ENCODE results near the gene RANBP17. TPM values are rescaled to one million over a fixed set of nuclear protein-coding genes. Genes with fewer than 3 reads are reported as not detected.

RANBP17 gene
- total and polyA plus RNA-seq, 9 of the 15 experiments (the other 6 are each of a cell fraction or from before 2014, with no cell fraction given) = not detected

DNA sequence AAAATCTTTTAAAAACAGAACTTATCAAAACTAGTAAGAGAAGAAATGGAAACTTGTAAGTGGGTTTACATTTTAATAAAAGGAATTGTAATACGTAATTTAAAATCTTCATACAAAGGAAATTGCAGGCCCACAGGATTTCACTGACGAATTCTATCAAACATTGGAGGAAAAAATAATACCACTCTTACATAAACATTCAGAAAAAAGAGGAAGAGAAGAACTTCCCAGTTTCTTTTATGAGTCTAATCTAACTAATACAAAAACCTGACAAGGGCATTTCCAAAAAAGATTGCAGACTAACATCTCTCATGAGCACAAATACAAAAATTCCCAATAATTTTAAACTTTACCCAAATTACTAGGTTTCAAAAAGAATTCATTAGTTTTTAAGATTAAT, 149.0 kb downstream of the RANBP17 start:
- BruUV-seq (replicated peaks) = no TSS peak
- Histone ChIP-seq H3K4me2 (ENCODE audit: insufficient read depth, low read length) (no peak overlapping the region), H3K79me2 (ENCODE audit: control insufficient read depth, insufficient read depth, low read length) (no peaks in the 10 kb centered on the region), H2AFZ (ENCODE audit: low read depth, low read length) (no peak overlapping the region), H4K20me1 (replicated peaks; ENCODE audit: control insufficient read depth, insufficient read depth, low read length) (no peaks in the 10 kb centered on the region), H3K27me3 (ENCODE audit: control insufficient read depth in 2 of 2, insufficient read depth in 2 of 2, low read length in 2 of 2) (no peaks in the 10 kb centered on the region), H3K9me1 (ENCODE audit: control insufficient read depth, insufficient read depth, low read length) (no peaks in the 10 kb centered on the region), H3K27ac (ENCODE audit: extremely low read depth, low read depth, low read length) (no peak overlapping the region), H3K9ac (ENCODE audit: insufficient read depth in 1 of 2, low read depth in 2 of 2, low read length in 2 of 2) (no peak overlapping the region), H3K4me1 (replicated peaks in 1 of 2; ENCODE audit: control insufficient read depth in 2 of 2, insufficient read depth in 2 of 2, low read length in 2 of 2) (no peaks in the 10 kb centered on the region), H3K36me3 (ENCODE audit: control insufficient read depth, insufficient read depth, low read length) (no peaks in the 10 kb centered on the region), H3K4me3 (no peak overlapping the region), H3K9me3 (replicated peaks; ENCODE audit: control insufficient read depth, insufficient read depth, low read depth, low read length) (no peaks in the 10 kb centered on the region)
- in situ Hi-C loops (cut with MboI) = no loop called here
- DNase-seq (ENCODE audit: extremely low read depth in 1 of 4, low spot score in 3 of 4) (no peak), ATAC-seq (no peak), FAIRE-seq (no peak)
- ChIA-PET CTCF (ENCODE audit: low intra/inter-chr PET ratio) (no interaction called here), POLR2A (no interaction called here)
- 0% methylated on average over 2 of the region's 2 CpGs for WGBS (ENCODE audit: insufficient coverage, low coverage, missing lambda C conversion rate)
- intact Hi-C loops (cut with micrococcal nuclease) = no loop called here
- TF ChIP-seq SMAD4 (CRISPR knock-in tag; conservative IDR thresholded peaks at IDR 0.05) (no peak), ZFP1 (CRISPR knock-in tag; IDR thresholded peaks at IDR 0.05) (no peak), ZNF140 (CRISPR knock-in tag; IDR thresholded peaks at IDR 0.05) (no peak), ETS2 (tag; IDR thresholded peaks at IDR 0.05; ENCODE audit: borderline replicate concordance, poor library complexity, severe bottlenecking) (no peak), CBX3 (IDR thresholded peaks at IDR 0.05; ENCODE audit: borderline replicate concordance in 1 of 2, low read length in 2 of 2) (no peak), ASH1L (IDR thresholded peaks at IDR 0.05; ENCODE audit: borderline replicate concordance, low read depth, partially characterized antibody) (no peak), NBN (IDR thresholded peaks at IDR 0.05; ENCODE audit: low read depth) (no peak), RFX1 (IDR thresholded peaks at IDR 0.05) (no peak), POLR2A (conservative IDR thresholded peaks at IDR 0.05) (no peak), GABPB2 (CRISPR knock-in tag; conservative IDR thresholded peaks at IDR 0.05) (no peak), JUNB (CRISPR knock-in tag; conservative IDR thresholded peaks at IDR 0.05) (no peak), MED1 (CRISPR knock-in tag; IDR thresholded peaks at IDR 0.05; ENCODE audit: borderline replicate concordance) (no peak), RBM17 (IDR thresholded peaks at IDR 0.05; ENCODE audit: borderline replicate concordance, low read depth, low read length) (no peak), ZFP30 (CRISPR knock-in tag; IDR thresholded peaks at IDR 0.05; ENCODE audit: borderline replicate concordance) (no peak)
- TF ChIP-seq, protein P1, sequence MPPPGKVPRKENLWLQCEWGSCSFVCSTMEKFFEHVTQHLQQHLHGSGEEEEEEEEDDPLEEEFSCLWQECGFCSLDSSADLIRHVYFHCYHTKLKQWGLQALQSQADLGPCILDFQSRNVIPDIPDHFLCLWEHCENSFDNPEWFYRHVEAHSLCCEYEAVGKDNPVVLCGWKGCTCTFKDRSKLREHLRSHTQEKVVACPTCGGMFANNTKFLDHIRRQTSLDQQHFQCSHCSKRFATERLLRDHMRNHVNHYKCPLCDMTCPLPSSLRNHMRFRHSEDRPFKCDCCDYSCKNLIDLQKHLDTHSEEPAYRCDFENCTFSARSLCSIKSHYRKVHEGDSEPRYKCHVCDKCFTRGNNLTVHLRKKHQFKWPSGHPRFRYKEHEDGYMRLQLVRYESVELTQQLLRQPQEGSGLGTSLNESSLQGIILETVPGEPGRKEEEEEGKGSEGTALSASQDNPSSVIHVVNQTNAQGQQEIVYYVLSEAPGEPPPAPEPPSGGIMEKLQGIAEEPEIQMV (tag; conservative IDR thresholded peaks at IDR 0.05; ENCODE audit: low read depth) = no peak
- TF ChIP-seq, protein P2, sequence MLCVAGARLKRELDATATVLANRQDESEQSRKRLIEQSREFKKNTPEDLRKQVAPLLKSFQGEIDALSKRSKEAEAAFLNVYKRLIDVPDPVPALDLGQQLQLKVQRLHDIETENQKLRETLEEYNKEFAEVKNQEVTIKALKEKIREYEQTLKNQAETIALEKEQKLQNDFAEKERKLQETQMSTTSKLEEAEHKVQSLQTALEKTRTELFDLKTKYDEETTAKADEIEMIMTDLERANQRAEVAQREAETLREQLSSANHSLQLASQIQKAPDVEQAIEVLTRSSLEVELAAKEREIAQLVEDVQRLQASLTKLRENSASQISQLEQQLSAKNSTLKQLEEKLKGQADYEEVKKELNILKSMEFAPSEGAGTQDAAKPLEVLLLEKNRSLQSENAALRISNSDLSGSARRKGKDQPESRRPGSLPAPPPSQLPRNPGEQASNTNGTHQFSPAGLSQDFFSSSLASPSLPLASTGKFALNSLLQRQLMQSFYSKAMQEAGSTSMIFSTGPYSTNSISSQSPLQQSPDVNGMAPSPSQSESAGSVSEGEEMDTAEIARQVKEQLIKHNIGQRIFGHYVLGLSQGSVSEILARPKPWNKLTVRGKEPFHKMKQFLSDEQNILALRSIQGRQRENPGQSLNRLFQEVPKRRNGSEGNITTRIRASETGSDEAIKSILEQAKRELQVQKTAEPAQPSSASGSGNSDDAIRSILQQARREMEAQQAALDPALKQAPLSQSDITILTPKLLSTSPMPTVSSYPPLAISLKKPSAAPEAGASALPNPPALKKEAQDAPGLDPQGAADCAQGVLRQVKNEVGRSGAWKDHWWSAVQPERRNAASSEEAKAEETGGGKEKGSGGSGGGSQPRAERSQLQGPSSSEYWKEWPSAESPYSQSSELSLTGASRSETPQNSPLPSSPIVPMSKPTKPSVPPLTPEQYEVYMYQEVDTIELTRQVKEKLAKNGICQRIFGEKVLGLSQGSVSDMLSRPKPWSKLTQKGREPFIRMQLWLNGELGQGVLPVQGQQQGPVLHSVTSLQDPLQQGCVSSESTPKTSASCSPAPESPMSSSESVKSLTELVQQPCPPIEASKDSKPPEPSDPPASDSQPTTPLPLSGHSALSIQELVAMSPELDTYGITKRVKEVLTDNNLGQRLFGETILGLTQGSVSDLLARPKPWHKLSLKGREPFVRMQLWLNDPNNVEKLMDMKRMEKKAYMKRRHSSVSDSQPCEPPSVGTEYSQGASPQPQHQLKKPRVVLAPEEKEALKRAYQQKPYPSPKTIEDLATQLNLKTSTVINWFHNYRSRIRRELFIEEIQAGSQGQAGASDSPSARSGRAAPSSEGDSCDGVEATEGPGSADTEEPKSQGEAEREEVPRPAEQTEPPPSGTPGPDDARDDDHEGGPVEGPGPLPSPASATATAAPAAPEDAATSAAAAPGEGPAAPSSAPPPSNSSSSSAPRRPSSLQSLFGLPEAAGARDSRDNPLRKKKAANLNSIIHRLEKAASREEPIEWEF (CRISPR knock-in tag; IDR thresholded peaks at IDR 0.05) = no peak
- TF ChIP-seq, protein P3, sequence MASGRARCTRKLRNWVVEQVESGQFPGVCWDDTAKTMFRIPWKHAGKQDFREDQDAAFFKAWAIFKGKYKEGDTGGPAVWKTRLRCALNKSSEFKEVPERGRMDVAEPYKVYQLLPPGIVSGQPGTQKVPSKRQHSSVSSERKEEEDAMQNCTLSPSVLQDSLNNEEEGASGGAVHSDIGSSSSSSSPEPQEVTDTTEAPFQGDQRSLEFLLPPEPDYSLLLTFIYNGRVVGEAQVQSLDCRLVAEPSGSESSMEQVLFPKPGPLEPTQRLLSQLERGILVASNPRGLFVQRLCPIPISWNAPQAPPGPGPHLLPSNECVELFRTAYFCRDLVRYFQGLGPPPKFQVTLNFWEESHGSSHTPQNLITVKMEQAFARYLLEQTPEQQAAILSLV (tag; IDR thresholded peaks at IDR 0.05) = no peak

All from K562 (cell line).